NB4 (cell line): ENCODE data around the gene SNAP29.

Experiments used
- DNase-seq: peaks from one replicate; pipeline ENCODE4 v3.0.0; 2010; ENCODE audit warnings: low read depth
- H3K4me3 ChIP-seq: one replicate; pipeline ENCODE4 v1.5.1; 2011; ENCODE audit warnings: mild to moderate bottlenecking, low read depth, low read length, moderate library complexity
- CTCF ChIP-seq: IDR thresholded peaks from one replicate; pipeline ENCODE4 v1.5.1; 2012; ENCODE audit warnings: low read depth, low read length
- MAX ChIP-seq: IDR thresholded peaks from 2 replicates; pipeline ENCODE4 v1.6.1; 2011; ENCODE audit warnings: low read depth, low read length
- MYC ChIP-seq: IDR thresholded peaks from 2 replicates; pipeline ENCODE4 v1.6.1; 2011; ENCODE audit warnings: low read depth, low read length
- POLR2A ChIP-seq: IDR thresholded peaks from 2 replicates; pipeline ENCODE4 v1.6.1; 2011; ENCODE audit warnings: mild to moderate bottlenecking; ENCODE audit not compliant: insufficient read length; ENCODE audit errors: extremely low read depth

Gene SNAP29

GRCh38 chr22:20916916-20917810 is 58.4 kb downstream of the SNAP29 start, which contains the start of gene CRKL:
CRKL (plus strand) TSS chr22:20917407; CDS start chr22:20917935, 528 bp downstream.
- peak within 1 kb of the TSS; percentile 93 for H3K4me3 ChIP-seq
- DNase-seq, result peak; percentile 97
- TF ChIP-seq POLR2A (peak; percentile 80), MYC (peak; percentile 27), CTCF (peak; percentile 88), MAX (0 out of 2 replicates have a peak, but pooled peaks have one; percentile 11)

- peak overlapping the region; percentile 93 for H3K4me3 ChIP-seq
- no peak for TF ChIP-seq CTCF
- peak; percentile 19 for DNase-seq
Measured at GRCh38 chr22:20918663-20919218, 59.9 kb downstream of the SNAP29 start.

- TF ChIP-seq CTCF, result no peak
- TF ChIP-seq POLR2A, result no peak
- no peak for TF ChIP-seq MAX
- no peak for TF ChIP-seq MYC
- H3K4me3 ChIP-seq, result peak overlapping the region; percentile 93
- DNase-seq, result no peak
Measured at GRCh38 chr22:20919718-20920117, 60.9 kb downstream of the SNAP29 start.

- TF ChIP-seq MAX (no peak), CTCF (no peak), POLR2A (no peak), MYC (no peak)
- DNase-seq, result no peak
- H3K4me3 ChIP-seq, result peak overlapping the region; percentile 58
Measured at GRCh38 chr22:20920881-20921203, 62.0 kb downstream of the SNAP29 start.

- no peak for DNase-seq
- TF ChIP-seq POLR2A (no peak), CTCF (no peak), MAX (no peak), MYC (no peak)
- peak overlapping the region; percentile 17 for H3K4me3 ChIP-seq
Measured at GRCh38 chr22:20922141-20922751, 63.4 kb downstream of the SNAP29 start.
